Muscle of back (tissue), 11 donors: Measurements from ENCODE around the gene ATRIP. TPM values are rescaled to one million over a fixed set of nuclear protein-coding genes. Genes with fewer than 3 reads are reported as not detected.
"Not testable (repeated sequence)": the region's sequence is repeated elsewhere in the genome, so short reads cannot be mapped to it uniquely, and the experiment has no call there.

Source experiments
- DNase-seq, 3 donors: peaks; one replicate each; pipeline versions ENCODE4 v3.0.0 to v3.0.0-alpha.2; 2013
- polyA plus RNA-seq, 10 donors: library from polyadenylated mRNA; unstranded; fragments of 120-200 nt; gene quantifications; one replicate each; pipeline ENCODE4 v1.2.1, GENCODE V29; 2013; ENCODE audit not compliant: insufficient read length in 10 of 10

Gene ATRIP
- polyA plus RNA-seq, 10 donors: 6.4 to 9.8 (median 7.9) TPM

DNA sequence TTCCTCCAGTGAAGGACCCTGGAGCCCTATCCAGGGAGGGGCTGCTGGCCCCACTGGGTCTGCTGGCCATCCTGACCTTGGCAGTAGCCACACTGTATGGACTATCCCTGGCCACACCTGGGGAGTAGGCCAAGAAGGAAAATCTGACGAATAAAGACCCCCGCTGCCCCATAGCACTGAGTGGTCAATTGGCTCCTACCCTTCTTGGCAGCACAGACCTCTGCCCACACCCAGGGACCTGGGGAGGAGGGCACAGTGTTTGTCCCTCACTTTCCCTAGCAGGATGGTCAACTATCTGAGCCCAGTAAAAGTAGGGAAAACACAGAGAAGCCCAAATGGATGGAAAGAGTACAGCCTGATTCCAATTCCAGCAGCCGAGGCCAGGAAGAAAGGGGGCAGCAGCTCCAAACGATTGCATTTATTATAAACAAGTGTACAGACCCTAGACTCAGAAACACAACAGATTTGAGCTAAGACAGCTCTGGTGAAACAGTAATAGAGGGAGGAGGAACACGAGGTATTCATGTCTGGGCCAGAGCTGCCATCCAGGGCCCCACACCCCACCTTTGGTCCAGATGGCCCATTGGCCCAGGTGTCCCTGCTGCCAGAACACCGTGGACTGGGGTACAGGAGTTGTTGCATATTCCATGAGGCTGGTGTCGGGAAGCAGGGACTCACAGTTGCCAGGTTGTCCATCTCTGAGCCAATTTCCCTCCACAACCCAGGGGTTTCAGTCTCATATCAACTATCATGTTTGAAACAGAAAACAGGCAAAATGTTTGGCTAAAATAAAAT, 21.1 kb downstream of the ATRIP start:
- DNase-seq: no peak

DNA sequence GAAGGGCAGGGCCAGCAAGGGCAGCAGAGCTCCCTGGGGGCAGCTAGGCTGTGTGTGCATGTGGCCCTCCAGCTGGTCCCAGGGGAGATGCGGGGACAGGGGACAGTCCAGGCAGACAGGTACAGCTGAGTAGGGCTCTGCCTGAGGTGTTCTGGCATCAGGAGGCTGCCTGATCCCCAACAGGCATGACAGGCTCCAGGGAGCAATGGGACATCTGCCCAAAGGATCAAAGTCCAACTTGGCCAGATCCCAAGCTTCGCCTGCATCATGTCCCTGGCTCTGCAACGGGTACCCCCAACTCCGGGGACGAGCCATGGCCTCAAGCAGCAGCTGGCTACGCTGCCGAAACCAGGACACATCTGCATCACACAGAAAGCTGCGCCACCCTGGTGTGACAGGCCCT, 21.8 kb downstream of the ATRIP start:
- no peak for DNase-seq

DNA sequence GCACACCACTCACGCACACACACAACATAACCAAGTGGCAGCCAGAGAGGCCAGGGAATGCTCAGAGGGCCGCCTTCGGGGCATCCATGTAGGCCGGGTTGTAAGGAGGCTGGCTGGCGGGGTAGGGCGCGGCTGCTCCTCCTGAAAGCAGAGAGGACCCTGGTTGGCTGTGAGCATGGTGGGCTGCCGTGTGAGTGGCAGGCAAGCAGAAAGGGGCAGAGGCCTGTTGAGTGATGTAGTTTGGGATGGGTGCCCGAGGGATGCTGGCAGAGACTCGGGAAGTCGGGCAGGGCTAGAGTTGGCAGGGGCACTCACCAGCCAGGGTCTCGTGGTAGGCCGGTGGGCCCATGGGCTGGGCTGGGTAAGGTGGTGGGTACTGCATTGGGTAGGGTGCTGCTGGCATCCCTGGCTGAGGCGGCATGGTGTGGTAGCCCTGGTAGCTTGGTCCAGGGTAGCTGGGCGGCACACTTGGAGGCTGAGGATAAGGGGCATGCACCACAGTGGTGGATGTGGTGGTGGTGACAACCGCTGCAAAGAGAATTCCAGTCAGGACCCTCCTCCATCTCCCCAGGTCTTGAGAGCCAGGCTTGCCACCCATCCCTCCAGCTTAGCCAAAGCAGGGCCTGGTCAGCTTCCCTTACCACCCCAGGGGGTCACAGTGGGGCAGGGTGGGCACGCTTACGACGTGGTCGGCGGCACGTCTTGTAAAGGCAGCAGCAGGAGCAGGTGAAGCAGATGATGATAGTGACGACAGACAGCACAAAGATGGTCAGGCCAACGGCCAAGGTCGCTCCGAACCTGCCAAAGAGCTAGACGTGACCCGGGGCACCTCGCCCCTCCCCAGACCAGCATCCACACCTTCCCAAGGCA, 22.7 kb downstream of the ATRIP start:
- DNase-seq: no peak

DNA sequence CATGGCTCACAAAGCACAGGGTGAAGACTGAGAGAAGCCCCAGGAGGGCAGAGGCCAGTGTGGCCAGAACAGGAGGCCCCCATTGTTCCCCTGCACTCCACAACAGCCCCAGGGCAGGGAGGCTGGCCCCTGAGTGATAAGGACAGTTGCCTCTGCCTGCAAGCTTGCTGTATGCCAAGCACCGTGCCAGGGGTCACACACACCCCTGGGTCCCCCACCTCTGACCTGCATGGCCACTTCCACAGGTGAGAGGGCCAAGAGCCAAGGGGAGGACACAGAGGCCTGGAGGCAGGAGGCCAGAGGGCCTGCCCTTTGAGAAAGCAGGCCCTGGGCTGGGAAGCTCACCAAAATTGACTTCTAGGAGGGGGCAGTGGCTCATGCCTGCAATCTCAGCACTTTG, 23.7 kb downstream of the ATRIP start:
- no peak for DNase-seq

DNA sequence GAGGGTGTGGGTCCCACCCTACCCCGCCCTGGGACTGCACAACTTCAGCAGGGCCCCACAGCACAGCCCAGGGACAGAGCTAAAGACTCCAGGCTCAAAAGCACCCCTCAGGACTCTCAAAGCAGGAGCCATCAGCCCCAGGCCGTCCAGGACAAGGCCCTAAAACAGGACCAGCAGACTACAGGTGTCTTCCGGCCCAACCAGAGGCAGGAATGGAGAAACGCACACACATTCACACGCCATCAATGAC, 26.1 kb downstream of the ATRIP start:
- DNase-seq: no peak

DNA sequence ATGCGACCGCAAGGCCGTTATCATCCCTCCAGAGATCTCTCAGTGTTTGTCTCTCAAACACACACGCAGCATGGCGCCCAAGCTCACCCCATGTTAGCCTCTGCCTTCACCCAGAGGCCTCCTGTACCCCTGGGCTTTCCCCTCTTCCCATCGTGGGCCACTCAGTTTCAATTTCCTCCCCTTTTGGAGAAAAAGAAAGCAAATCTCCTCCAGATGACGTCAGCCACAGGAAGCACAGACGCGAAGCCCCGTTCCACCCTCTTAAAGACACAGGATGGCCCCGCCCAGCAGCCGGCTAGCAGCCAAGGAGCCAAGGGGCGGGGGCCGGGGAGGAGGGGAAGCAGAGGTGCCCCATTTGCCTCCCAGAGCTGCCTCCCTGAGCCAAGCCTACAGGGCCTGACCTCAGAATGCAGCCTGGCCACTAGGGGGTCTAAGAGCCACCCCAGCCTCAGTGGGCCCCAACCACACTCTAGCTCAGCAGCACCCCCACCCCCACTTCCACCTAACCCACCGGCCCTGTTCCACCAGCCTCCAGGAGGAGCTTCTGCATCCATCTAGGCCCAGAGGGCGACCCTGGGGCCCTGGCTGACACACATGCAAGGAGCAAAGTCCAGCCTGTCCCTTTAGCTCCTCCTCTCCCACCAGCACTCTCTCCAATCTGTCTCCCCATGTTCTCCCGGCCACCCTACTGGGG, 26.5 kb downstream of the ATRIP start:
- DNase-seq: peak; percentile 88 to 96 (median 89)

DNA sequence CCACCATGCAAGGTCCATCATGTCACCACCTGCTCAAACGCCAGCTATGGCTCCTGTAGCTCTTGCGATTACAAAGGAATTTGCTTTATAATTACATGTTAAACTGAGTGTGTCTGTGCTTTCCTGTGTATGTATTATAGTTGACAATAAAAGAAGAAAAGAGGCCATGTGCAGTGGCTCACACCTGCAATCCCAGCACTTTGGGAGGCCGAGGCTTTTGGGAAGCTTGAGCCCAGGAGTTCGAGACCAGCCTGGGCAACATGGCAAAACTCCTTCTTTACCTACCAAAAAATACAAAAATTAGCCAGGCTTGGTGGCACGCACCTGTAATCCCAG, 27.0 kb downstream of the ATRIP start:
- DNase-seq: no peak

DNA sequence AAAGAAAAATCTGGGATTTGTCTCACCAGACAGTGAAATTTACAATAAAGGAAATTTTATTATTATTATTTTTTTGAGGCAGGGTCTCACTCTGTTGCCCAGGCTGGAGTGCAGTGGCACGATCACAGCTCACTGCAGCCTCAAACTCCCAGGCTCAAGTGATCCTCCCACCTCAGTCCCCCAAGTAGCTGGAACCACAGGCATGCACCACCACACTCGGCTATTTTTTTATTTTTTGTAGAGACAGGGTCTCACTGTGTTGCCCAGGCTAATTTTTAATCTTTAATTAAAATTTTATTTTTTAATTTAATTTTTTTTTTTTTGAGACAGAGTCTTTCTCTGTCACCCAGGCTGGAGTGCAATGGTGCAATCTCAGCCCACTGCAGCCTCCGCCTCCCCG, 27.5 kb downstream of the ATRIP start:
- DNase-seq: not testable (repeated sequence)

DNA sequence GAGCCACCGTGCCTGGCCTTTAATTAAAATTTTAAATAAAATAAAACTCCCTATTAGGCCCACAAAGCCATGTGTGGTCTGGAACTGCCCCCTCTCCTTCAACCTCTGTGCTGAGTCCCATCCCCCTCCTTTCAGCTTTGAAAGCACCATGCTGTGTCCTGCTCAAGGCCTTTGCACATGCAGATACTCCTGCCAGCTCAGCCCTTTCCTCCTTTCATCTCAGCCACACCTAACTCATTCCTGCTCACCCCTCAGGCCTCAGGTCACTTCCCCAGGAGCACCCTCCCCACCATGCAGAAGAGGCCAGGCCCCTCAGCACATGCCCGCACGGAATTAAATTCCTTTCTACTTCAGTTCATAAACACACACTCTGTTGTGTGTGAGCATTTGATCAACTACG, 28.1 kb downstream of the ATRIP start:
- no peak for DNase-seq

DNA sequence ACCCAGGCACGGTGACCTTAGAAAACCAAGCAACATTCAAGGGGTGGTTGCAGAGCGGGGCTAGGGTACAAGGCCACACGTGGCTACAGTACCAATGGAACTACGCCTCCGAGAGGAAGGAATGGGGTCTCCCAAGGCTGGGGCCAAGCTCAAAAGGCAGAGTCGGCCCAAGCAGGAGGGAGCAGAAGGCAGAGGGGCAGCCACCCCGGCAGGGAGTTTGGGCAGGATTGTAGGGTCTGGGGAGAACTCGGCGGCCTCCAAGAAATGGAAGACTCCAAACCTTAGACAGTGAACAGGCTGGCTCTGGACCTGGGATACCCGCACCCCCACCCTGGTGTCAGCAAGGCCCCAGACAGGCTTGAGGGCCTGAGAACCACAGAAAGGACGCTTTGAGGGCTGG, 28.7 kb downstream of the ATRIP start:
- no peak for DNase-seq

DNA sequence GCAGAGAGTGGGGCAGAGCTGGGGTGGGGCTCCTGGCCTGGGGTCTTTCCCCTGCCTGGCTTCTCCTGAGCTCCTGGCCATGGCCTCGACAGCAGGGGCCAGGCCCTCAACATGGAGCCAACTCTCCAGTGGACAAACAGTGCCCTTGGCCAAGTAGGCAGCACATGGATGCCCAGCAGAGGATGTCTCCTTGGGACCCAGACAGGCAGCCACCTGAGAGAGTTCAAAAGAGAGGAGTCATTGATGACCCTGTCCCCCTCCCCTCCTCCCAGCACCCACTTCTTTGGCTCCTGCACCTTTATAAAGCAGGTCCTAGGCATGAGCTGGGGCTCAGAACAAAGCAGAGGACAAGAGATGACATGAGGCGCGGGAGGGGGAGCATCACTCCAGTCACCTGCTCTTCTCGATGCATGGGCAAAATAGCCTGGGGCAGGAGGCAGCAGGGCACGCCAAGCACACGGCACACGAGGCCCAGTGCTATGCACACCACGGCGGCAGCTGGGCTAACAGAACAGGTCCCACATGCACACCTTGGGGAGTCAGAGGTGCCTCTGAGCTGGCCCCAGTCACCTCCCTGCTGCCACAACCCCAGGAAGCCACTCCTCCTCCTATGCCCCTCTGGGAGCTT, 30.0 kb downstream of the ATRIP start:
- no peak for DNase-seq

DNA sequence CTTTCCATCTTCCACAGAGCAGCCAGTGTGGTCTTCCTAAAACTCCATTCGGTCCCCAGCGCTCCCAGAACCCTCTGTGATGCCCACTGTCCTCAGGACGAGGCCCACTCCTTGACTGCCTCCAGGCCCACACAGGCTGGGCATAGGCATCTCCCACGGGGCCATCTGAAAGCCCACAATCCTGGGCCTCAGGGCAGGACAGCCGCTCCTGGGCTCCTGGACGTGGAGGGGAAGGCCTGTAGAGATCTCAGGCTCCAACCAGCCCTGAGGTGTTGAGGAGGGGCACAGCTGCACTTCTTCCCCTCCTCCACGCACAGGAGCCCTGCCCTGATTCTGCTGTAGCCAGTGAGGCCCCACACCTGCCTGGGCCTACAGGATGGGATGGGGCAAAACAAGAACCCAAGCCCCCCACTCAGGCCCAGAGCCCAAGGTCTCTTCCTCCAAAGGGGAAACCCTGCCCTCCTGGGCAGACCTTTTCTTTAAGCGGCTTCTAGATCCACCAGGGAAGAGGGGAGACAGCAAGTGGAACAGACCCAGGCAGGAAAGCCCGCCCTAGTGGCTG, 31.5 kb downstream of the ATRIP start:
- no peak for DNase-seq

DNA sequence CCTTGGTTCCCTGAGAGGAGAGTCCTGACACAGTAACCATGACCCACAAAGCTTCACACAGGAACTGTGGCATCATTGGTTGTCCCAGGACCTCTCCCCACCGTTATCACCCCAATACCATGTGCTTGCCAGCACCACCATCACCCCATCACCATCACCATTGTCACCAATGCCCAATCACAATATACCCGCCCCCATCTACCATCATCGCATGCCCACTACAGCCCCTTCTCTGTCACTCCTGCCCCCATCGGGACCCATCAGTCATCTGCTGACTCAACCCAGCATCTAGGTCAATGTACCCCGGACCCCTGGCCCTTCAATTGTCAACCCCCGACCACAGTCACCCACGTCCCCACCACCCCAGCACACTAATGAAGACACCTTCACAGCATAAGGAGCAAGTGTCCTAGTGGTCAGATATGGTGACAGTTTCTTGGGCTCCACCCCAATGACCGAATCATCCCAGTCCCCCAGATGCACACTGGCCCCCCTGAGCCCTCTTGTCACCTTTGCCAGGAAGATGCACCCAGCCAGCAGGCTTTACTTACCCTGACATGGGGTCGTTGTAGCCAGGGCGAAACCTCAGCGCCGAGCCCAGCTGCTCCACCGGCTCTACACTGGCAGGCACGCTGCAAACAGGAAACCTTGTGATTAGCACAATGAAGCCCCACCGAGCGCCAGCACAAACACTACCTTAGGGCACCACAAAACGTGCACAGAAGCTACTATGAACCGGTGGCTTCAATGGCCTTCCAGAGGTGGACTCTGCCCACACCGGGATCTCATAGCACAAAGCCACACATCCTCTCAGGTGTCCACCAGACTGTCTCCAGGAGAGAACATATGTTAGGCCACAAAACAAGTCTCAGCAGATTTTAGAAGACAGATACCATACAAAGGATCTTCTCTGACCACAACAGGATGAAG, 32.4 kb downstream of the ATRIP start:
- no peak for DNase-seq

DNA sequence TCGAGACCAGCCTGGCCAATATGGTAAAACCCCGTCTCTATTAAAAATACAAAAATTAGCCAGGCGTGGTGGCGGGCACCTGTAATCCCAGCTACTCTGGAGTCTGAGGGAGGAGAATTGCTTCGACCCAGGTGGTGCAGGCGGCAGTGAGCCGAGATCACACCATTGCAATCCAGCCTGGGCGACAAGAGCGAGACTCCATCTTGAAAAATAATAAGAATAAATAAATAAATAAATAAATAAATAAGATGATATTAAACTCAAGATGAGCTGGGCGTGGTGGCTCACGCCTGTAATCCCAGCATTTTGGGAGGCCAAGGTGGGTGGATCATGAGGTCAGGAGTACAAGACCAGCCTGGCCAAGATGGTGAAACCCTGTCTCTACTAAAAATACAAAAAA, 34.4 kb downstream of the ATRIP start:
- DNase-seq: not testable (repeated sequence)

DNA sequence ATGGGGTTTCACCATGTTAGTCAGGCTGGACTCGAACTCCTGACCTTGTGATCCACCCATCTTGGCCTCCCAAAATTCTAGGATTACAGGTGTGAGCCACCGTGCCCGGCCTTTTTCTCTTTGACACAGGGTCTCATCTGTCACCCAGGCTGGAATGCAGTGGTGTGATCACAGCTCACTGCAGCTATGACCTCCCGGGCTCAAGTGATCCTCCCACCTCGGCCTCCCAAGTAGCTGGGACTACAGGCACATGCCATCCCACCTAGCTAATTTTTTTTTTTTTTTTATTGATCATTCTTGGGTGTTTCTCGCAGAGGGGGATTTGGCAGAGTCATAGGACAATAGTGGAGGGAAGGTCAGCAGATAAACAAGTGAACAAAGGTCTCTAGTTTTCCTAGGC, 36.3 kb downstream of the ATRIP start:
- DNase-seq: not testable (repeated sequence)

DNA sequence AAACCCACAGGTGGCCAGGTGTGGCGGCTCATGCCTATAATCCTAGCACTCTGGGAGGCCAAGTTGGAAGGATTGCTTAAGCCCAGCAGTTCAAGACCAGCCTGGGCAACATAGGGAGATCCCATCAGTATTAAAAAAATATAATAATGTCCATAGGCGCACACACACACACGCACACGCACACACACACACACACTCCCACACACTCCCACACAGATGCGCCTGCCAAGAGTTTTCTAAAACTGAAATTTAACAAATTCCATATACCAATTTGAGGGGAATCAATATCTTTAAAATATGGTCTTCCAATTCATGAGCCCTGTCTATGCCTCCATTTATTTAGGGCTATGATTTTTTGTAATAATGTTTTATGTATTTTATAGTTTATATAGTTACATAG, 40.4 kb downstream of the ATRIP start:
- no peak for DNase-seq

DNA sequence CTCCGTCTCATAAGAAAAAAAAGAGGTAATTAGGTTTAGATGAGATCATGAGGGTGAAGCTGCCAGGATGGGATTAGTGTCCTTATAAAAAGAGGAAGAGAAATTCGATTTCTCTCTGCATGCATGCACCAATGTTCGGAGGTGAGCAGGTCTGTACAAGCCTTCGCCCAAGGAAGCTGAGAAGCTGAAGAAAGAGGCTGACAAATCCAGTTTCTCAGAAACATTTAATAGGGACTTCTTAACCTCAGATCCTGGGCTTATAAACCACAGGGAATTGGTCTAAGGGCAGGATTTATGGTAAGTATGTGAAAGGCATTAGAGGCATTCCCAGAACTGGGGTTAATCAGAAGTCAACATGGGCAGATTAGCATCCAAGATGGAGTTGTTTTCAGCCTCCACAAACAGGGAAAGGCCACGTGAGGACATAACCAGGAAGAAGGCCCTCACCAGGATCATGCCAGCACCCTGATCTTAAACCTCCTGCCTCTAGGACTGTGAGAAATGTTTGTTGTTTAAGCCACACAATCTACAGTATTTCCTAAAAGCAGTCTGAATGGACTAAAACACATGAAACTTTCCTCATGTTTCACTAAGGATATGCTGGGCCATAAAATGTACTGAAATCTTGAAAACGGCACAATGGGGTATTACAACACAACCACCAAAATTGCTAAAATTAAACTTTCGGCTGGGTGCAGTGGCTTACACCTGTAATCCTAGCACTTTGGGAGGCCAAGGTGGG, 46.1 kb downstream of the ATRIP start:
- DNase-seq: no peak

DNA sequence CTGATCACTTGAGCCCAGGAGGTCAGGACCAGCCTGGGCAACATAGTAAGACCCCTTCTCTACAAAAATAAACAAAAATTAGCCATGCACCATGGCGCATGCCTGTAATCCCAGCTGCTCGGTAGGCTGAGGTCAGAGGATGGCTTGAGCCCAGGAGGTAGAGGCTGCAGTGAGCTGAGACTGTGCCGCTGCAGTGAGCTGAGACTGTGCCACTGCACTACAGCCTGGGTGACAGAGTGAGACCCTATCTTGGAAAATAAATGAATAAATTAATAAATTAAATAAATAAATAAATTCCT, 46.6 kb downstream of the ATRIP start:
- no peak for DNase-seq

DNA sequence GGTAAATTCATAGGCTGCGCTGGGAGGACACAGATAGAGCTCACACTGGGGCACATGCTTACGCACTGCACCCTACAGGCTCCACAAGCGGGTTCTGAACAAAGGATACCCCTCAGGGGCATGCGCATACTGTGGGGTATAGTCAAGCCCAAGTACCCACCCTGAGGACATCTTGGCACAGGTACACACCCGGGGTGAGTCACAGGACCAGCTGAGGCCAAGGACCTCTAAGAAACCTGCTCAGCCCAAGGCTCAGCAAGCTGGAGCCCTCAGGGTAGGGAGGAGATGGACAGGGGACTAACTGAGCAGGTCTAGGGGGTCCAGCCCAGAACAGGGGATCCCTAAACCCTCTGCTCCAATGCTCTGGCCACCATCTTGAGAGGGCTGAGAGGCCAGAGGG, 54.1 kb downstream of the ATRIP start:
- DNase-seq: no peak

DNA sequence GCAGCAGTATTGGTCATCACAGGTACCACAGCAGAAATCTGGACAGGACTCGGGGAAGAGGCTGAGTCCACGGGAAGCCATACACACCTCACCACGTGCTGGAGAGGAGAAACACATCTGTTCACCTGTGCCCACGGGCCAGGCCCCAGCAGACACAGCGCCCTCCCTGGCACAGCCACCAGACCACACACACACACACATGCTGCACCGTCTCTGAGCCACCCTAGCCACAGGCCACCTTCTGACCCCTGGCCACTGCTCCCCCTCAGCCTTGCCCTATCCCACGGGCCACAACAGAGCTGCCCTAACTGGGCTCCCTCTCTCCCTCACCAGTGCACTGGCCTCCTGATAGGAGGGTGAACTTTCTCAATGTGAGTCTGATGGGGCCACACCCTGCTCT, 54.7 kb downstream of the ATRIP start:
- DNase-seq: no peak

DNA sequence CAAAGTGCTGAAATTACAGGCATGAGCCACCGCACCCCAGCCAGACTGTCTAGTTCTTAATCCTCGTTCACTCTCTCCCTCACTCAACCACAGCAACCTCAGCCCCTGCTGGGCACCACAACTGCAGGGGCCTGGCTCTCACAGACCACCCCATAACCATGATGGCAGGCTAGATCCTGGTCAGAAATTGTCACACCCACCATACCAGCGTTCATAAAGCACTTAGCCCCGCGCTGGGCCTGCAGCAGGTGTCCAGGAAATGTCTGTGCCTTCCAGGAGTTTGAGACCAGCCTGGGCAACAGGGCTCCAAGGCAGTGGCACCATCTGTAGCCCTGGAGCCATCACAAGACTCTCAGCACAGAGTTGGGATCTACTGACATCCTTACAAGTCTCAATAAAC, 55.6 kb downstream of the ATRIP start:
- DNase-seq: no peak
